GM06990 (cell line): ENCODE data around the gene SALL4.

Experiments
- DNase-seq: peaks from one replicate; pipeline ENCODE4 v3.0.0-alpha.2; 2011; ENCODE audit not compliant: insufficient read length; ENCODE audit errors: extremely low read depth
- H3K27me3 ChIP-seq: replicated peaks from 2 replicates; pipeline ENCODE4 v1.6.0; 2011; ENCODE audit warnings: low read length; ENCODE audit not compliant: control insufficient read depth, insufficient read depth
- H3K36me3 ChIP-seq: 2 replicates; pipeline ENCODE4 v1.5.1; 2011; ENCODE audit warnings: low read length; ENCODE audit not compliant: control insufficient read depth, insufficient read depth
- H3K4me3 ChIP-seq: replicated peaks from 2 replicates; pipeline ENCODE4 v1.5.1; 2011; ENCODE audit warnings: low read depth, mild to moderate bottlenecking, control low read depth, low read length
- TF ChIP-seq, protein P1 (sequence below): IDR thresholded peaks from 2 replicates; pipeline ENCODE4 v1.5.1; 2011; ENCODE audit warnings: low read length, control low read depth, mild to moderate bottlenecking, inconsistent platforms; ENCODE audit not compliant: insufficient read depth, poor library complexity, severe bottlenecking

SALL4 gene

DNA sequence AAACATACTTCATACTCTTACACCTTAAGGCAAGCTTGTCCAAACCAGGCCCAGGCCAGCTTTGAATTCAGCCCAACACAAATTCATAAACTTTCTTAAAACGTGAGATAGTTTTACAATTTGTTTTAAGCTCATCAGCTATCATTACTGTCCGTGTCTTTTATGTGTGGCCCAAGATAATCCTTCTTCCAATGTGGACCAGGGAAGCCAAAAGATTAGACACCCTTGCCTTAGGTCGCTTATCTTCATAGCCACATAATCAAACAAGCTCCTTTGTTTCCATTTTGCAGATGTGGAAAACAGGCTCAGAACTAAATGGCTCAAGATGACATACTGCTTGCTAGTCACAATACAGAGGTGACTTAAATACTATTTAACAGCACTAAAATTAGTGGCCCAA lies 6.0 kb downstream of the SALL4 start:
- Histone ChIP-seq H3K4me3 (no peak overlapping the region), H3K27me3 (peaks cover 2% of the 10 kb centered on the region), H3K36me3 (no peaks in the 10 kb centered on the region)
- TF ChIP-seq, protein P1, sequence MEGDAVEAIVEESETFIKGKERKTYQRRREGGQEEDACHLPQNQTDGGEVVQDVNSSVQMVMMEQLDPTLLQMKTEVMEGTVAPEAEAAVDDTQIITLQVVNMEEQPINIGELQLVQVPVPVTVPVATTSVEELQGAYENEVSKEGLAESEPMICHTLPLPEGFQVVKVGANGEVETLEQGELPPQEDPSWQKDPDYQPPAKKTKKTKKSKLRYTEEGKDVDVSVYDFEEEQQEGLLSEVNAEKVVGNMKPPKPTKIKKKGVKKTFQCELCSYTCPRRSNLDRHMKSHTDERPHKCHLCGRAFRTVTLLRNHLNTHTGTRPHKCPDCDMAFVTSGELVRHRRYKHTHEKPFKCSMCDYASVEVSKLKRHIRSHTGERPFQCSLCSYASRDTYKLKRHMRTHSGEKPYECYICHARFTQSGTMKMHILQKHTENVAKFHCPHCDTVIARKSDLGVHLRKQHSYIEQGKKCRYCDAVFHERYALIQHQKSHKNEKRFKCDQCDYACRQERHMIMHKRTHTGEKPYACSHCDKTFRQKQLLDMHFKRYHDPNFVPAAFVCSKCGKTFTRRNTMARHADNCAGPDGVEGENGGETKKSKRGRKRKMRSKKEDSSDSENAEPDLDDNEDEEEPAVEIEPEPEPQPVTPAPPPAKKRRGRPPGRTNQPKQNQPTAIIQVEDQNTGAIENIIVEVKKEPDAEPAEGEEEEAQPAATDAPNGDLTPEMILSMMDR: no peak
- no peak for DNase-seq

DNA sequence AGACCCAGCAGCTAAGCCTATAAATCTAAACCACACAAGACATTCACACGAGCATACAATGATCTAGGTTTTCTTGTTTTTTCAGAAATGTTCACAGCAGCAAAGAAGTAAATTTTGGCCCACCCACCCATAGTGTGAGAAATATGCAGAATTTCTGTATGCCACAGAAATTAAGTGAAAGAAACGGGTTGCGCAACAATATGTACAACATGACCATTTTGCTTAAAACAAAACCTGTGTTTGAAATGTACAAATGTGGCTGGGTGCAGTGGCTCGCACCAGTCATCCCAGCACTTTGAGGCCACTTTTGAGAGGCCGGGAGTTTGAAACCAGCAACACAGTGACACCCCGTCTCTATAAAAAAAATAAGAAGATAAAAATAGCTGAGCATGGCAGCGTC lies 9.4 kb downstream of the SALL4 start:
- H3K4me3 ChIP-seq: no peak overlapping the region
- TF ChIP-seq, protein P1: no peak
- no peaks in the 10 kb centered on the region for H3K36me3 ChIP-seq
- DNase-seq: no peak
- no peaks in the 10 kb centered on the region; the same call in none of the 2 replicates for H3K27me3 ChIP-seq

DNA sequence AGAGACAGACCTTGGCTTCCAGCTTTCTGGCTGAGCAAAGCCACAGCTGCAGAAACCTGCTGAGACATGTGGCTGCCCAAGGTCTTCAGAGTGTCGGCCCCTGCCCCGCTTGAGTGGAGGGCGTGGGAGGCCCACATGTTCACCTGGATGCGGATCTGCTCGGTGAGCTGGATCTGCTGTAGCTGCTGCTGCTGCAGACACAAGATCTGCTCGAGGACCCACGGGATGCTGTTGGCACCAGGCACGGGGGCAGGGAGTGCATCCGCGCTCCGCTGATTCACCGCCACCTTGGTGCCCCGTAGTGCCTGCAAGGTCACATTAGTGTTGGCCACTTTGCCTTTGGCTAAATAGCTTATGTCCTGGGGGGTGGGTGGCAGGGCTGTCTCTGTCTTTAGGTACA lies 10.7 kb downstream of the SALL4 start:
- TF ChIP-seq, protein P1: no peak
- H3K27me3 ChIP-seq: no peaks in the 10 kb centered on the region; the same call in 1 of the 2 replicates
- no peaks in the 10 kb centered on the region for H3K36me3 ChIP-seq
- no peak overlapping the region for H3K4me3 ChIP-seq
- DNase-seq: no peak

DNA sequence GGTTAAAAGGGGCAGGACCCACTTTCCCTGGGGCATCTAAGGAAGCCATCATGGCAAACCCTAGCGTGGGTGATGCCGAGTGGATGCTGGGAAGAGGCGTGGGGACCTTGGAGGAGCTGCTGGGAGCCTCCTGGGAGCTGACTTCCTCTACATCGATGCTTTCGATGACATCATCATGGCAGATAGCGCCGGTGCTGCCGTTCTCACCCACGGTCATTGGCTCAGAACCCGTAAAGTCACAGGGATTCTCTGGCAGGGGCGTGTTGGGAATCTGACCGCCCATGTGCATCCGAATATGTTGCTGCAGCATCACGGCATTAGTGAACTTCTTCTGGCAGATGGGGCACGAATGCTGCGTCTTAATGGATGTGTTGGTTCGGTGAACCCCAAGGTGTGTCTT lies 12.1 kb downstream of the SALL4 start:
- Histone ChIP-seq H3K27me3 (no peaks in the 10 kb centered on the region), H3K4me3 (no peak overlapping the region), H3K36me3 (no peaks in the 10 kb centered on the region)
- DNase-seq: no peak
- TF ChIP-seq, protein P1: no peak

DNA sequence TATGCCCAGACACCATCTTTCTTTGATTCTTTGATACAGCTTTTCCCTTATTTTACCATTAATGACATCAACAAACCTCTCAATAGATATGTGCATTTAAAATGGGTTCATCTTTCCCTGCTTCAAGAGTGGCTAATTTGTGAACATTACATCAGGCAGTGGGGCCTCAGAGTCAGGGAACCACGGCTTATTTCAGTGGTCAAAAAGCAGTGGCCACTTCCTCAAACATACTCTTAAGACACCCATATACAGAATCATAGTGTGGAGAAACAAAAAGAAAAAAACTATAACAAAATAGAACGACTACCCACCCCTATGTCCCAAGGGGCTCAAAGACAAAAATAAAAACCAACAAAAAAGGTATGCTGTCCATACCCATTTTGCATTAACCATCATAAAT lies 12.9 kb downstream of the SALL4 start:
- TF ChIP-seq, protein P1: no peak
- Histone ChIP-seq H3K4me3 (no peak overlapping the region), H3K27me3 (no peaks in the 10 kb centered on the region), H3K36me3 (no peaks in the 10 kb centered on the region)
- DNase-seq: no peak

DNA sequence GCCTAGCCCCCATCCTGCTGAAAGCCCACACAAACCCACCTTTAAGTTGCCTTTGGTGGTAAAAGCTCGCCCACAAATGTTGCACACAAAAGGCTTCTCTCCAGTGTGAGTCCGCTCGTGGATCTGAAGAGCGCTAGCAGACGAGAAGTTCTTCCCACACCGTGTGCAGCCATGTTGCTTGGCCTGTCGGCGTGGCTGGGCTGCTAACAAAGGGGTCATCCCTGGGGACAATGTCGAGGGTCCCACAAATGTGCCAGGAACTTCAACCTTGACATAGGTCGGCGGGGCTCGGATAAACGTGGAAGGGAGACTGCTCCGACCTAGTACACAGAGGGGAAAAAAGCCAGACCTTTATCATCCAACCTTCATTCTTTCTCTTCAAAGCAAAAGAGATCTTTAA lies 13.5 kb downstream of the SALL4 start:
- no peaks in the 10 kb centered on the region for H3K36me3 ChIP-seq
- H3K4me3 ChIP-seq: no peak overlapping the region
- DNase-seq: no peak
- TF ChIP-seq, protein P1: no peak
- H3K27me3 ChIP-seq: no peaks in the 10 kb centered on the region
